Stimulated activated CD8-positive, alpha-beta memory T cell treated with anti-CD3 and anti-CD28 coated beads, Interleukin-7, amount 100 ng/mL, for 1 hour (primary cell): ENCODE data around the gene MMADHC.
A peak's percentile ranks its signal among the peaks of the same experiment; 100 is the strongest.

Experiments used
- DNase-seq, 2 donors: peaks; one replicate each; pipeline ENCODE4 v3.0.0-alpha.2; 2020; ENCODE audit warnings: low read depth in 2 of 2

MMADHC gene

GRCh38 chr2:149587220-149587949, at the start of gene MMADHC:
MMADHC (minus strand) TSS chr2:149587775; CDS start chr2:149587097, 678 bp downstream.
- DNase-seq, result peak; percentile 80 to 85

GRCh38 chr2:149634103-149634502, 46.5 kb upstream of the MMADHC start:
- no peak for DNase-seq

- no peak for DNase-seq
Measured at GRCh38 chr2:149630445-149630844, 42.9 kb upstream of the MMADHC start.

- no peak for DNase-seq
Measured at GRCh38 chr2:149629026-149629425, 41.5 kb upstream of the MMADHC start.

- no peak for DNase-seq
Measured at GRCh38 chr2:149627111-149627801, 39.7 kb upstream of the MMADHC start.

- DNase-seq, result no peak
Measured at GRCh38 chr2:149625671-149626070, 38.1 kb upstream of the MMADHC start.

- DNase-seq, result no peak
Measured at GRCh38 chr2:149625271-149625670, 37.7 kb upstream of the MMADHC start.

GRCh38 chr2:149622343-149622742, 34.8 kb upstream of the MMADHC start:
- DNase-seq, result no peak

GRCh38 chr2:149617476-149617875, 29.9 kb upstream of the MMADHC start:
- no peak for DNase-seq

GRCh38 chr2:149616681-149617456, 29.3 kb upstream of the MMADHC start:
- no peak for DNase-seq

GRCh38 chr2:149613704-149614103, 26.1 kb upstream of the MMADHC start:
- DNase-seq, result no peak

- DNase-seq, result no peak
Measured at GRCh38 chr2:149612122-149612521, 24.5 kb upstream of the MMADHC start.

- DNase-seq, result no peak
Measured at GRCh38 chr2:149611100-149611820, 23.7 kb upstream of the MMADHC start.

- DNase-seq, result no peak
Measured at GRCh38 chr2:149606251-149606811, 18.8 kb upstream of the MMADHC start.

- DNase-seq, result no peak
Measured at GRCh38 chr2:149603248-149603647, 15.7 kb upstream of the MMADHC start.

GRCh38 chr2:149601141-149601796, 13.7 kb upstream of the MMADHC start:
- DNase-seq, result no peak

GRCh38 chr2:149597668-149598326, 10.2 kb upstream of the MMADHC start:
- DNase-seq, result peak in 1 of 2 donors; percentile 17

GRCh38 chr2:149597050-149597667, 9.6 kb upstream of the MMADHC start:
- DNase-seq, result no peak

- DNase-seq, result no peak
Measured at GRCh38 chr2:149596471-149596870, 8.9 kb upstream of the MMADHC start.
